Left kidney (tissue), 2 donors: ENCODE results near the gene C1orf226. TPM values are rescaled to one million over a fixed set of nuclear protein-coding genes. Genes with fewer than 3 reads are reported as not detected.
"Not testable (repeated sequence)": the region's sequence is repeated elsewhere in the genome, so short reads cannot be mapped to it uniquely, and the experiment has no call there.

ENCODE experiments used
- DNase-seq: peaks from one replicate; pipeline ENCODE4 v3.0.0-alpha.2; 2013
- polyA plus RNA-seq: library from polyadenylated mRNA; unstranded; fragments of 120-200 nt; gene quantifications from one replicate; pipeline ENCODE4 v1.2.1, GENCODE V29; 2013; ENCODE audit not compliant: insufficient read length

Gene C1orf226
- polyA plus RNA-seq, 1 donor, result 16.9 TPM

DNA sequence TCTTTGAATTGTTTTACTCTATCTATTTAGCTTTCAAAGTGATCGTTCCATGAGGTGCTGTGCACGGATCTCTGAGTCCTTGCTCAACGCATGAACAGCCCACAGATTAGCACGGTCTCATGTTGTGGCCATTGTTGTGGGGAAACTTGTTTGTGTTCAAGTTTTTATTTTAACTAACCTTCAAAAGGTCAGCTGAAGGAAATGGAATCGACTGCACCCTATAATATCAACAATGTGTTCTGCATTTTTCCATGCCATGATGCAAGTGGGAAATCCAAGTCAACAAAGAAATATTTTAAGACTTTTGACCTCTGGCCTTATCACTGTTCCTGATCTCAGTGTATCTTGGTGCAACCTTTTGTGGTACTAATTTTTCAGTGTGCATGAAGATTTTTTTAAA, 24.3 kb downstream of the C1orf226 start:
- no peak for DNase-seq

DNA sequence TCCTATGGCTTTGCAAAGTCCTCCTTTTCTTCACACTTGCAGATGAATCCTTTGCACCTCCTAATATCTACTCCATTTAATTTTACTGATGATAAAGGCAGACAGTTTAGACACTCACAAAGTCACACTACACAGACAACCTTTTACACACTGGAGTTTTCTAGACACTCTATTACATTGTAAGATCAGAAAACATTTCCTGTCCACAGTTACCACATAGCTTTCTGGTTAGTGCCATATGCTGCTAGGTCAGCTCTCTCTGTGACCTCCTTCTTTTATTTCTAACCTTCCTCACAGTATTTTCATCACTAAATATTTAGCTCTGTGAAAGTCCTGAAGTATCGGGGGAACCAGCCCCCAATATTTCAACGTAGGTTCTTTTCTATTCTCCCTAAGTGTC, 25.3 kb downstream of the C1orf226 start:
- no peak for DNase-seq

DNA sequence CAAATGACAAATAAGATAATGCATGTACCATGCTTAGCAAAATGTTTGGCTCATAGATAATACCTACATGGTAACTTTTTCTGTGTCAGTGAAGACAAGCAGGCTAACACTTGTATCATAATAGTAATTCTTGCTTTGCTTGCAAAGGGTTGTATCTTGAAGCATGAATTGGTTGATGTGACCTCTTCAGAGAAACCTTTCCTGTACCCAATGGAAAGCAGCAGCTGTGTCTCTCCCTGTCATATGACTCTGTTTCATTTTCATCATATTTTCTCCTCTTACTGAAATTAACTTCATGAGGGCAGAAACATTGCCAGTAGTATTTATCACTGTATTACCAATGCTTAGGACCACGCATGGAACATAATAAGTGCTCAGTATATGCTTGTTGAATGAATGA, 26.0 kb downstream of the C1orf226 start:
- no peak for DNase-seq

DNA sequence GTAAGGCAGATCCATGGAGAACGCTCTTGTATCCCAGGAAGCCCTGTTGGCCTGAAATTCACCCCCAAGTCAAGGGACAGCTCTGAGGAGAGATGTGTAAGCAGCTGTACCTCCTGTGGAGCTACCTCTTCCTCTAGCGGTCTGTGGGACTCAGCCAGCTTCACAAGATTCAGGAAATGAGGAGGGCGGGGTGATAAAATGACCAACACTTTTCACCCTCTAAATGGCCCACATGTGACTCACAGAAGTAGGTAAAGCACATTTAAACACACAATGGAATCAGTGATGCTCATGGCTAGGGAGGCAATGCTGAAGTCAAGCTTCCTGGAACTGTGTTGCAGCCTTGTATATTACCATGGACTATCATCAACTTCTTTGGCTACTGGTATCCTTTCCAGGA, 30.5 kb downstream of the C1orf226 start, which contains the start of gene SH2D1B:
Gene SH2D1B (minus strand): TSS at position 135 of the 400 bp plus-strand sequence. CDS start 120 bp downstream, at position 15.
- DNase-seq, result no peak

DNA sequence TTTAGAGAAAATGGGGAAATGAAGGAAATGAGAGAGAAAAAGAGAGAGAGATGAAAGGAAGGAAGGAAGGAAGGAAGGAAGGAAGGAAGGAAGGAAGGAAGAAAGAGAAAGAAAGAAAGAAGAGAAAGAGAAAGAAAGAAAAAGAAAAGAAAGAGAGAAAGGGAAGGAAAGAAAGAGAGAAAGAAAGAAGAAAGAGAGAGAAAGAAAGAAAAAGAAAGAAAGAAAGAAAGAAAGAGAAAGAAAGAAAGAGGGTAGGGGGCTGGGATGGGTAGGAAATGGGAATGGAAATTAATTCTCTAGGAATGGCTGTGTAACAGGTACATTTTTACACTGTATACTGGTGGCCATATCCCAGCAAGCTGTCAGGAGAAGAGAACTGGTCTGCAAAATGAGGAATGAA, 34.7 kb downstream of the C1orf226 start:
- DNase-seq, result no peak

DNA sequence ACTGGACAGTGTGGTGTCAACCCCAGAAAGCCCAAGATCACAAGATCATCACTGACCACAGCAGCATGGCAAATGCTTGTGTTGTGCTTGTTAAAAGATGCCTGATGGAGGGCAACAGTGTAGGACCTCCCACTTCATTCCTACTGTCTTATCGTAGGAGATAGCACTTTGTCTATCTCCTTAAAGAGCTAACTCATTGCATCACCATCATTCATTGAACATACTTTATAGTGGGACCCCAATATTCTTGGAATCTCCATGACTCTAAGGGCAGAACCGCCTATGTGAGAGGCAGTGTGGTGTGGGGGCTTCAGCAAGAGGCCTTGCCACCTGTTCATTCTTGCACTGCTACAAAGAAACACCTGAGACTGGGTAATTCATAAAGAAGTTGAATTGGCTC, 35.4 kb downstream of the C1orf226 start:
- no peak for DNase-seq

DNA sequence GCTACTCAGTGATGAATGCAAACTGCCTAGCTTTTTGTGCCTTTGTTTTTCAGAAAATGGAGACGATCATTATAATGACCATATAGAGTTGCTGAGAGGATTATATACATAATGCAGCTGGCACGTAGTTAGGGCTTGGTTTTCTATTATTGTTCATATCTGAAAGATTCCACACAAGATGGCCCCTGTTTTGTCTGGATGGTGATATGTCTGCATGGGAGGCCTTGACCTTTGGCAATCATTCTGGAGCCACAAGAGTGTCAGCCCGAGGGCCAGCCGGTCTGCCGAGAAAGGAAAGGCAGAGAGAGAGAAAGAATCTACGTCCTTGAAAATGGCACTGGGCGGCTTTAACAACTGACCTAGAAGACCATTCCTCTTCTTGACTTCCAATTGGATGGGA, 36.1 kb downstream of the C1orf226 start:
- no peak for DNase-seq

DNA sequence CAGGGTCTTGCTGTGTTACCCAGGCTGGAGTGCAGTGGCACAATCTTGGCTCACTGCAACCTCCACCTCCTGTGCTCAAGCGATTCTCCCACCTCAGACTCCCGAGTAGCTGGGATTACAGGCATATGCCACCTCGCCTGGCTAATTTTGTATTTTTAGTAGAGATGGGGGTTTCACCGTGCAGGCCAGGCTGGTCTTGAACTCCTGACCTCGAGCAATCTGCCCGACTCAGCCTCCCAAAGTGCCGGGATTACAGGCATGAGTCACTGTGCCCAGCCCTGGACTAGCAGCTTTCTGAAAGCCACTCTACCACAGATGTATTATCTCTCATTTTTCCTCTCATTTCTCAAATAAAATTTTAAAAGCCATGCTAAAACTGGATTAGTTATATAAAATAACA, 37.1 kb downstream of the C1orf226 start:
- DNase-seq, result not testable (repeated sequence)

DNA sequence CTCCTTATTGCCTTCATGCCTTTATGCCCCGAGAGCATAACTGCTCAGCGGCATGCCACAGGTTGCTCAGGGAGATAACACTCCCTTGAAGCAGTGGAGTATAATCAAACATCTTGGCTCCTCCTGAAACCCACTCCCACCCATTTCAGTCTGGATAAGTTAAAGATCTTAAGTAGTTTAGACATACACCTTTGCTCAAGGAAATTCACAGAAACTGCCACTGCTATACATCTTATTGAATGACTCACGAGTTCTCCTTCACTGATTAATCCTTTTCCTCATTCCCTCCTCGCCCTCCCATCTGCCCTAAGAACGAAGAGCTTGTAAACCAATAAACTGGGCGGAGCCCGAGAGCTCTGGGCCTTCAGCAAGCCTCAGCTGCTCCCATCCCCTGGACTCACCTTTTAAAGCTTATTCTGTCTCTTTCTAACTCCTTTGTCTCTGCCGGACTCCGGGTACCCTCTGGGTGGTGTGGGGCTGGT, 38.0 kb downstream of the C1orf226 start:
- DNase-seq, result not testable (repeated sequence)

DNA sequence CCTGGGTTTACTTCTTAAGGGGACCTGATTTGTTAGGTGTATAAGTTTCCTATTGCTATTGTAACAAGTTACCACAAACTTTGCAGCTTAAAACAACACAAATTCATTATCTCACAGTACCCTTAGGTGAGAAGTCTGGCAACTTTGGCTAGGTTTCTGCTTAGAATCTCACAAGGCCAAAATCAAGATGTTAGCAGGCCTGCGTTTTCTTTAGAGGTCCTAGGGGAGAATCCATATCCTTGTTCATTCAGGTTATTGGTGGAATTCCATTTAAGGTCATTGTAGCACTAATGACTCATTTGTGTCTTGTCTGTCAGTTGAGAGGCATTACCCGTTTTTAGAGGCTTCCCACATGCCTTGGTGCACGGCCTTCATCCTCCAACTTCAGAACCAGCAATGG, 38.6 kb downstream of the C1orf226 start:
- DNase-seq, result no peak

DNA sequence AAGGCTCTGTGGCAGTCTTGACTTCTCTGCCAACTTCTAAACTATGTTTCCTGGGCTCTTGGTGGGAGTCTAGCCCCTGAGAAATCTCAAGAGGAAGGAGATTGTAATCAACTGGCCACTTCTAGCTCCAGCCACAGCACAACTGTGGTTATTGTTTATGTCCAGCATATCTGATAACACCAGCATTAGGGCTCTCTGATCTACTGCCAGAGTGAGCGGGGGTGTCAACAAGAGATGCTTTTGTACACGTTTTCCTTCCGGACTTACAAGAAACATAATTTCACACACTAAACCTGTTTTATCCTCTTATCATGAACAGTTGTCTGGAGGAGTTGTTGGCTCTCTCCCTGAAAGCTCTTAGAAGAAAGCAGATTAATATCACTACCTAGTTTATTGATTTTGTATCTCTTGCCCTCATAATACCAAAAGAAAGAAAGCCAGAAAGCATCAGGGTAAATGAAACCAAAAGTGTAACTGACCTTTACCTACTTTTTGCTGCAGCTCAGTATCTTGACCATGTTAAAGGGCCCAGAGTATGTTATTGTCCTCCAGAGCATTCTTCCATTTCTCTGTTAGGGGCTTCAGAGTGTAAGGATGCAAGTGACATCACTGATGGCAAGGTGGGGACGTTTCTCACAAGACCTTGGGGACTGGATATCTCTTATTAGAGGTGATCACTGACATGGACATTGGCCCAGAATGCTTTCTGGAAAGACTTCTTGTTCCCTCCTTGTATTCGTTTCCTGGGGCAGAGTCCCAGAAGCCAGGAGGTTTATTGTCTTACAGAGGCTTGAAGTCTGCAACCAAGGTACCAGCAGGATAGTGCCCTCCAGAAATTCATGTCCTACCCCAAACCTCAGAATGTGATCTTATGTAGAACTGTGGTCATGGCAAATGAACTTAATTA, 40.0 kb downstream of the C1orf226 start:
- DNase-seq, result no peak

DNA sequence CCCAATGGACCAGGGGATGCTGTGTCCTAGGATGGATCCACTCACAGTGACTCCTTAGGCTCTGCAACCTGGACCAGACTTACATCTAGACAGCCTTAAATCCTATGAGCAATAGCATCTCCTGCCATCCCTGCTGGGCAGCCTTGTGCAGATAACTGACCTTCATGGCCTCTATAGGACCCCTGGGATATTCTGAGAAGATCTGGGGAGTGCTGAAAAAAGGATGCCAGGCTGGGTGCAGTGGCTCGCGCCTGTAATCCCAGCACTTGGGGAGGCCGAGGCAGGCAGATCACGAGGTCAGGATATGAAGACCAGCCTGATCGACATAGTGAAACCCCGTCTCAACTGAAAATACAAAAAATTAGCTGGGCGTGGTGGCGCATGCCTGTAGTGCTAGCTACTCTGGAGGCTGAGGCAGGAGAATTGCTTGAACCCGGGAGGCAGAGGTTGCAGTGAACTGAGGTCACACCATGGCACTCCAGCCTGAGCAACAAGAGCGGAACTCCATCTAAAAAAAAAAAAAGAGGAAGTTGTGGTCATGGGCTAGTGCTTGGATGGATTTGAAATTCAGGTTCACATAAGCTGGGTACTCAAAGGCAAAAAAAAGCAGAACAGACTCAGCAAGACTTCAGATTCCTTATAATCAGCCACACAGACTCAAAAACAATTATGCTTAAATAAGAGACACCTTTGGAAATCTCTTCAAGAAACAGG, 41.3 kb downstream of the C1orf226 start:
- no peak for DNase-seq

DNA sequence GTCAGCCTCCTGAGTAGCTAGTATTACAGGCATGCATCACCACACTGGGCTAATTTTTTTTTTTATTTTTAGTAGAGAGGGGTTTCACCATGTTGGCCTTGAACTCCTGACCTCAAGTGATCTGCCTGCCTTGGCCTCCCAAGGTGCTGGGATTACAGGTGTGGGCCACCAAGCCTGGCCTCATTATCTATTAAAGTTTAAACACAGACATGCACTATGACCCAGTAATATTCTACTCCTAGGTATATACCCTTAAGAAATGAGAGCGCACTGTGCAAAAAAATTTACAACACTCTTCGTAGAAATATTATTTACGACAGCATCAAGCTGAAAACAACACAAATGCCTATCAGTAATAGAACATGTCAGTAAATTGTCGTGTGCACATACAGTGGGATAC, 49.1 kb downstream of the C1orf226 start:
- no peak for DNase-seq

DNA sequence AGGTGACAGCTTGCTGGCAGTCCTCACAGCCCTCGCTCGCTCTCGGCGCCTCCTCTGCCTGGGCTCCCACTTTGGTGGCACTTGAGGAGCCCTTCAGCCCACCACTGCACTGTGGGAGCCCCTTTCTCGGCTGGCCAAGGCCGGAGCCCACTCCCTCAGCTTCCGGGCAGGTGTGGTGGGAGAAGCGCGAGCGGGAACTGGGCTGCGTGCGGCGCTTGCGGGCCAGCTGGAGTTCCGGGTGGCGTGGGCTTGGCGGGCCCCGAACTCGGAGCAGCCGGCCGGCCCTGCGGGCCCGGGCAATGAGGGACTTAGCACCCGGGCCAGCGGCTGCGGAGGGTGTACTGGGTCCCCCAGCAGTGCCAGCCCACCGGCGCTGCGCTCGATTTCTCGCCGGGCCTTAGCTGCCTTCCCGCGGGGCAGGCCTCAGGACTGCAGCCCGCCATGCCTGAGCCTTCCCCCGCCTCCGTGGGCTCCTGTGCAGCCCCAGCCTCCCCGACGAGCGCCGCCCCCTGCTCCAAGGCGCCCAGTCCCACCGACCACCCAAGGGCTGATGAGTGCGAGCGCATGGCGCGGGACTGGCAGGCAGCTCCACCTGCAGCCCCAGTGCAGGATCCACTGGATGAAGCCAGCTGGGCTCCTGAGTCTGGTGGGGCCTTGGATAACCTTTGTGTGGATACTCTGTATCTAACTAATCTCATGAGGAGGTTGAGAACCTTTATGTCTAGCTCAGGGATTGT, 51.6 kb downstream of the C1orf226 start:
- not testable (repeated sequence) for DNase-seq

Other genes with a start within 250 kb of the C1orf226 start
- 2.2 TPM for gene SPATA46, start 4.9 kb upstream of the C1orf226 start, polyA plus RNA-seq
- 0.13 TPM for gene SH2D1B, start 30.4 kb downstream of the C1orf226 start, polyA plus RNA-seq
- gene UHMK1, start 116.1 kb downstream of the C1orf226 start, polyA plus RNA-seq, result 44.0 TPM
- gene UAP1, start 180.0 kb downstream of the C1orf226 start, polyA plus RNA-seq, result 40.2 TPM